KOPT-K1 (cell line): ENCODE results near the gene MLLT11.

ENCODE experiments used
- H3K27ac ChIP-seq: fragments of 200-600 bp; sonication (generic); 2 replicates; pipeline ENCODE4 v1.5.1; 2016; ENCODE audit warnings: antibody characterized with exemption, mild to moderate bottlenecking, low read depth, low read length; ENCODE audit not compliant: poor library complexity, severe bottlenecking
- H3K36me3 ChIP-seq: fragments of 200-600 bp; sonication (generic); 2 replicates; pipeline ENCODE4 v1.5.1; 2017; ENCODE audit warnings: antibody characterized with exemption, mild to moderate bottlenecking, low read length, moderate library complexity; ENCODE audit not compliant: insufficient read depth
- H3K9me3 ChIP-seq: fragments of 200-600 bp; sonication (generic); 2 replicates; pipeline ENCODE4 v1.5.1; 2017; ENCODE audit warnings: antibody characterized with exemption, low read length, mild to moderate bottlenecking; ENCODE audit not compliant: insufficient read depth, poor library complexity, severe bottlenecking

The MLLT11 gene, protein sequence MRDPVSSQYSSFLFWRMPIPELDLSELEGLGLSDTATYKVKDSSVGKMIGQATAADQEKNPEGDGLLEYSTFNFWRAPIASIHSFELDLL

DNA sequence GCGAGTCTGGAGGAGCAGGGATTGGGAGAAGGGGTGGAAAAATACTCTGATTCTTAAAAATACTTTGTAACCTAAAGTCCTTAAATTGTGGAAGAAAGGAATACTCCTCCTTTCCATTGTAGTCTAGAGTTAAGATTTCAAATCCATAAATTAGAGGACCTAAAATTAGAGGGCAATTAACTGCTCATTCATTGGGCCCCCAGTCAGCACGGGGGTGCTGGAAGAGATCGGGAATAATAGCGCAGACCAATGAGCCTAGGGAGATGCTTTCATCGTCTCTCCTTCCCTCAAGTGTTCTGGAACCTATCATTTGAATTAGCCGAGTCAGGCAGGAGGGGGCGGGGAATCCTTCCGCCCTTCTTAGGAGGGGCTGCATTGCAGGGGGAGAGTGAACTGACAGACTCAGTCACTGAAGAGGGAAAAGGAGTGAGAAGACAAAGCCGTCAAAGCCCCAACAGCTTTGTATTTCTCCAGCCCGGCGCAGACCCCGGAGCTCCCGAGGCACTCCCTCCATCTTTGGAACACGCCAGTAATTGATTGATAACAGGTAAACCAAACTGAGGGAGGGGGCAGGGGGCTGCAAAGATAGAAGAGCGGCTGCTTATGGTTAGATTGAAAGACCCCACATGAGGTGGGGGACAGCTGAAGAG is at the start of gene MLLT11:
TSS of gene MLLT11 (plus strand) at position 391 of the 650 bp plus-strand sequence. CDS start 6,828 bp downstream, outside the sequence.
- Histone ChIP-seq H3K36me3 (peaks cover 10% of the 10 kb centered on the region), H3K9me3 (no peaks in the 10 kb centered on the region), H3K27ac (peak within 1 kb of the TSS; percentile 84)

DNA sequence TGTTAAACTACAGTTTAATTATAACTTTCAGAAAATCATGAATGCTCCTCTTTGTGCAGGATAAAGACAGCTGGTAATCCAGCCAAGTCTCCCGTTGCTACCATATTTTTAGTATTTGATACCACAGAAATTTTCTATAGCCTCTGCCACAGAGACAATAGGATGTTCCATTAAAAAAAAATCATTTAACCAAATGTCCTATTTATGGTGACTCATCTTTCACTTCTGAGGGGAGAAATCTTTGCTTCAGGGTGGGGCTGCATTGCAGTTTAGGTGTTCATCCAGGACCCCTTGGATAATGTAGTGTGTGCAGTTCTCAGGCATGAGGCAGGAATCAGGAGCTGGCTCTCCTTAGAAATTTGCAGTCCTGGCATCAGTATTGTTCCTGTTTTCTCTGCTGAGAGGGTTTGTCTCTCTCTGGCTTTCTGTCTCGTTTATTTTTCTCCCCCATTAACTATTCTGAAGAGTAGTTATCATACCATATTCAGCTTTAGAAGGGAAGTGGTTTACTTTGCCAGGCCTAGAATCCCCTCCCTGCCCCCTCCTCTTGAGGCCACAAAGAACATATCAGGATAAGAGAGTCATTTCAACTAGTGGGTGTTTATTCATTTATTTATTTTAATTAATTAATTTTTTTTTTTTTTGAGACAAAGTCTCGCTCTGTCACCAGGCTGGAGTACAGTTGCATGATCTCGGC is 48.9 kb upstream of the MLLT11 start:
- H3K36me3 ChIP-seq = 0 out of 2 replicates have a peak, but pooled peaks cover 3% of the 10 kb centered on the region
- H3K9me3 ChIP-seq = no peaks in the 10 kb centered on the region
- peak overlapping the region; percentile 11 for H3K27ac ChIP-seq

DNA sequence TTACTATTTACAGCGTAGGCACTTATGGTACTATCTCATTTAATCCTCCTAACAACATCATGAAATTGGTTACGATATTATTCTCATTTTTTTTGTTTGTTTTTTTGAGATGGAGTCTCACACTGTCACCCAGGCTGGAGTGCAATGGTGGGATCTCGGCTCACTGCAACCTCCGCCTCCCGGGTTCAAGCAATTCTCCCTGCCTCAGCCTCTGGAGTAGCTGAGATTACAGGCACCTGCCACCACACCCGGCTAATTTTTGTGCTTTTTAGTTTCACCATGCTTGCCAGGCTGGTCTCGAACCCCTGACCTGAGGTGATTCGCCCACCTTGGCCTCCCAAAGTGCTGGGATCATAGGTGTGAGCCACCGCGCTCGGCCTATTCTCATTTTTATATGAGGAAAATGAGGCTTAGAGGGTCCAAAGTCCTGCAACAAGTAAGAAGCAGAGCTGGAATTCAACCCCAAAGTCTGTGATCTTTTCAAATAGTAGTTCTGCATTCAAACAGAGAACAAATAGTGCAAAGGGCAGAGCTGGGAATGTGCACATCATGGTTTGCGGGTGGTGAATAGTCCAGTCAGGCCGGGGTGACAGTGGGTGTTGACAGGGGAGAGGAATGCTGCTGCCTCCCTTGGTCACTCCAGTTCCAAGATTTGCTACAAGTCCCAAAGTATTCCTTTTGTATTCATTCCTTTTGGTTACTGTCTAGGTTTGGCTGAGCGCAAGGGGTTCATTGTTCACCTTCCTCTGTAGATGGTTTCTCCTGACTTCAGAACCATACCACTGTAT is 47.3 kb upstream of the MLLT11 start:
- Histone ChIP-seq H3K9me3 (no peaks in the 10 kb centered on the region), H3K36me3 (peaks cover 3% of the 10 kb centered on the region; the same call in 1 of the 2 replicates), H3K27ac (no peak overlapping the region)

DNA sequence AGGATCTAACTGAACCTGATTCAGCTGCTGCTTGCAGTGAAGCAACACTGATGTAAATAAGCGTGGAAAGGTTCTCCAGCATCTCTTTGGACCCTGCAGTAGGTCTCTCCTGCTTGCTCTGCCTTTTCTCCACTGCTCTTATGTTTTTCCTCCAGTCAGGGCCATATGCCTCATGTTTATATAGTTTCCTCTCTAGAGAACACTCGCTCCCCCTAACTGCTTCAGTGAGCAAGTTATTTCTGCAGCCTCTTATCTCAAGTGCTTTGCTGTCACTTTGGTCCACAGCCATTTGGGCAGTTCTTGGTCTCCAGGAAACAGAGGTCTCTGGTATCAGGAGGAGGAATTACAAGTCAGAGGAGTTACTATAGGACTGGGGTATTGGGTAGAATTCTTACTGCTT is 46.7 kb upstream of the MLLT11 start:
- Histone ChIP-seq H3K27ac (no peak overlapping the region), H3K36me3 (peaks cover 10% of the 10 kb centered on the region; the same call in 1 of the 2 replicates), H3K9me3 (no peaks in the 10 kb centered on the region)

DNA sequence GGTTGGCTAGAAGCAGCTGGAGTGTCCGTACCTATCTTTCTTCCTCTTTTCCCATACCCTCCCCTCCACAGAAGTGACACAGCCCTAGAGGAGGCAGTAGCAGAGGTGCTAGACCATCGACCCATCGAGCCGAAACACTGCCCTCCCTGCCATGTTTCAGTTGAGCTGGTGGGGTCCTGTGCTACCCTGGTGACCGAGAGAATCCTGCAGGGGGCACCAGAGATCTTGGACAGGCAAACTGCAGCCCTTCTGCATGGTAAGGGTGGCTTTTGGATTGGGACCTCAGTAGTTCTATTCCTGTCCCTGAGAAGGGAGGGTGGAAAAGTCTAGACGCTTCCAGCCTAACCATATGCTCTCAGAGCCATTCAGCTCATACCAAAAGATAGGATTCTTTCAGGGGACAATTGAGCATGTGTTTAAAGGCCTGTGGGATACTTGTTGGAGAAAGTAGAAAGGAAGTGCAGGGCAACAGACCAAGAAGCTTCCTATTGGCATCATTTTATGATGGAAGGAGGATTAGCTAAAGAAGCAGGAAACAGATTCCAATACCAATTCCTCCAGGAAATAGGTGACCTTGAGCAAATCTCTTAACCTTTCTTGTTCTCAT is 35.6 kb upstream of the MLLT11 start:
- no peak overlapping the region for H3K27ac ChIP-seq
- H3K9me3 ChIP-seq = no peaks in the 10 kb centered on the region
- H3K36me3 ChIP-seq = peaks cover 50% of the 10 kb centered on the region

DNA sequence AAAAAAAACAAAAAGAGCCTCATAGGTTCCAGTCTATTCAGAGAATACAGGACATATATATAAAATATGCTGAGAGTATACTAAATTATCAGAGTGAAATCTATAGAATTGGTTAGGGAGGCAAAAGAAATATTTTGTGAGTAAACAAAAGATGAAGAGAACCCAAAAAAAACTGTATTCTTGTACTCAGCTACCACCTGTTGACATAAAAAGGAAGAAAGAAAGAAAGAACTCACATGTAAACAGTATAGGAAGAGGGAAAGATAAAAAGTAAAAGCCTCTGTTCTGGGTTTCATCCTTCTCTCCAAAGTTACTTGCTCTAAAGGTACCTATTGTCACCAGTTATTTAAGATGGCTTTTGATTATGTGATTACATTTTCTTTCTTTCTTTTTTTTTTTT is 33.7 kb upstream of the MLLT11 start:
- H3K36me3 ChIP-seq = peaks cover 68% of the 10 kb centered on the region
- no peak overlapping the region for H3K27ac ChIP-seq
- H3K9me3 ChIP-seq = no peaks in the 10 kb centered on the region

DNA sequence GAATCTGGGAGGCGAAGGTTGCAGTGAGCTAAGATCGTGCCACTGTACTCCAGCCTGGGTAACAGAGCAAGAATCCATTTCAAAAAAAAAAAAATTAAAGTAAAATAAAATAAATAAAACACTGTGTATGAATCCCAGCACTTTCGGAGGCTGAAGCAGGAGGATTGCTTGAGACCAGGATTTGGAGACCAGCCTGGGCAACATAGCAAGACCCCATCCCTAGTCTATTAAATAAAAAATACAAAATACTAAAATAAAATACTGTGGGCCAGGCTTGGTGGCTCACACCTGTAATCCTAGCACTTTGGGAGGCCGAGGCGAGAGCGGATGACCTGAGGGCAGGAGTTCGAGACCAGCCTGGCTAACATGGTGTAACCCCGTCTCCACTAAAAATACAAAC is 28.0 kb upstream of the MLLT11 start:
- peaks cover 63% of the 10 kb centered on the region for H3K36me3 ChIP-seq

DNA sequence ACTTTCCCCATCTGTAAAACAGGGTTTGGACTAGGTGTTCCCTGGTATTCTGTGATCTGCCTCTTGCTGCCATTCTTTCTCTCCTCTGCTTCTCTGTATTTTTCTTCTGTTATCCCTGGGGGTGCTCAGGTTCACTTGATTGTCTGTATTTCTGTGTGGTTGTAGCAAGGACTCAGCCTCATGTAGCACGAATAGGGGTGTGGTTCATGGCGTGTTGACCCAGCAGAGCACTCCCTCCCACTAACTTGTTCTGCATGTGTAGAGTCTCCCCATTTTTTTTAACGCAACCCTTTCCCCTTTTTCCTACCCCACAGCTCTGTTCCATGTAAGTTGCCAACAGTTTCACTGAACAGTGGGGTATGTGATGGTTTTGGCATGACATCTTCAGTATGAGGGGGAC is 25.0 kb upstream of the MLLT11 start:
- Histone ChIP-seq H3K27ac (no peak overlapping the region), H3K9me3 (no peaks in the 10 kb centered on the region), H3K36me3 (peaks cover 34% of the 10 kb centered on the region)

More for the DNA sequence above, 28.0 kb upstream of the MLLT11 start:
- no peak overlapping the region for H3K27ac ChIP-seq
- H3K9me3 ChIP-seq = no peaks in the 10 kb centered on the region

DNA sequence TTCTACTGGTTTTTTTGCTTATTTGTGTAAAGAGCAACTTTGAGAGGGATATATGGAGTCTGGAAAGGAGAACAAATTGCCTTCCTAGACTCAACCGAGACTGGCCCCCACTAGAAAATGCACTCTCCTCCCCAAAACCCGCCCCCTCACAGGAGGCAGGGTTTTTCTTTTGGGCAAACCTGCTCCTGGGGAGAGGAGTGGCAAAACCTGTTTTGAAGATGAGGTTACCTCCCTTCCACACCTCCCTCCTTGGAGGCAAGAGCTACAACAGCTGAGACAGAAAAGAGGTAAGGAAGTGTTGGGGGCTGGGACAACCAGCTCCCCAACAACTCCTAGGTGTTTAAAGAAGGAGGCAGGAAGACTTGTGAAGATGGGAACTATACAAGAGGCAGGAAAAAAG is 23.8 kb upstream of the MLLT11 start, which contains the start of gene BNIPL:
TSS of gene BNIPL (plus strand) at position 231 of the 400 bp plus-strand sequence. CDS start at position 371, 140 bp downstream.
- Histone ChIP-seq H3K36me3 (peaks cover 22% of the 10 kb centered on the region; the same call in 1 of the 2 replicates), H3K27ac (no peak within 1 kb of the TSS), H3K9me3 (no peaks in the 10 kb centered on the region)

DNA sequence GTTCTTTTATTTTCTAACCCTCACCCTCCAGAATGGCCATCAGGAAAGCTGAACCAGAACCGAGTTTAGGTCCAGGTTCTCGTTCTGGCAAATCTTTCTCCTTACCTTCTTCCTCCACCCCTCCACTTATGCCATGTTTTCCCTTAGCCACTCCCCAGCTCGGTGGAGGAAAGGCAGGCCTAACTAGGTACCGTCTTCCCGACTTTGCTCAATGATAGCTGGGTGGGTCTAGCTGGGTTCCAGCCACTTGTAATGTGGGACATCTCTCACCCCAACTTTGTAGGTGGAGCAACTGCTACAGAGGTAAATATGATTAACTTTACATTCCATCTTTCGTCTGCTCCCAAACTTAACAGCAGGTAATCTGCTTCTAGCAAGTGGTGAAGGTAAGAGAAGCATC is 23.2 kb upstream of the MLLT11 start:
- Histone ChIP-seq H3K36me3 (peaks cover 18% of the 10 kb centered on the region; the same call in 1 of the 2 replicates), H3K27ac (no peak overlapping the region), H3K9me3 (no peaks in the 10 kb centered on the region)

DNA sequence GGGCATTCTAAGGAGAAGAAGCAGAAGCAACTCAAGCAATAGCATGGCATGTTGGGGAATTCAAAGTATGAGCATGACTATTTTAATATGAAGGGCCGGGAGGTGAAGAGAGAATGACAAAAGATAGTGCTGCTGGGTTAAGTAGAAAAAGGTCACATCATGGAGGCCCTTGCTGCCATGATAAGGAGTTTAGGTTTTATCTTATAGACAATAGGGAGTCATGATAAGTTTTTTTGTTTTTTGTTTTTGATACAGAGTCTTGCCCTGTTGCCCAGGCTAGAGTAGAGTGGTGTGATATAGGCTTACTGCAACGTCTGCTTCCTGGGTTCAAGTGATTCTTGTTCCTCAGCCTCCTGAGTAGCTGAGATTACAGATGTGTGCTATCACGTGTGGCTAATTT is 20.7 kb upstream of the MLLT11 start:
- Histone ChIP-seq H3K36me3 (peaks cover 8% of the 10 kb centered on the region; the same call in 1 of the 2 replicates), H3K27ac (no peak overlapping the region), H3K9me3 (no peaks in the 10 kb centered on the region)

DNA sequence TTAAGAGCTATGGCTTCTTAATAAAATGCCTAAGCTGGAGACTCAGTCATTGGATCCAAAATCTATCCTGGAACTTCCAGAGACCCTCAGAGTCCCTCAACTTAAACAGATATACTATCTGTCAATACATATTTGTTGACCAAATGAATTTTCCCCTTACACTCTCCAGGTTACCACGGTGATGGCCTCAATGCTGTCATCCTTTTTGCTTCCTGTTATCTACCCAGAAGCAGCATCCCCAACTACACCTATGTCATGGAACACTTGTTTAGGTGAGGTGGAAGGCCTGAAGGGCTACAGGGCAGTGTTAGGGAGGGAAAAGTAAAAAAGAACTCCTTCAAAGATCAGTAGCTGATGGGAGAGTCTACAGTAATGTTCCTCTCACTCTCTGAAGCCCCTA is 17.0 kb upstream of the MLLT11 start:
- H3K36me3 ChIP-seq = no peaks in the 10 kb centered on the region
- no peaks in the 10 kb centered on the region for H3K9me3 ChIP-seq

DNA sequence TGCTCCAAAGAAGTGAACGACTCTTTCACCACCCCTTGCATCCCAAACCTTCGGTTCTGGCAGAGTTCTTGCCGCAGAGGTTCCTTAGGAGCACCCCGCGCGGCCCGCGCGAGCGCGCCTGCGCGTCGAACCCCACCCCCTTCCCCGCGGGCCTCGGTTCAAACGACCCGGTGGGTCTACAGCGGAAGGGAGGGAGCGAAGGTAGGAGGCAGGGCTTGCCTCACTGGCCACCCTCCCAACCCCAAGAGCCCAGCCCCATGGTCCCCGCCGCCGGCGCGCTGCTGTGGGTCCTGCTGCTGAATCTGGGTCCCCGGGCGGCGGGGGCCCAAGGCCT is 12.6 kb upstream of the MLLT11 start, which contains the start of gene C1orf56:
TSS of gene C1orf56 (plus strand) at position 161 of the 334 bp plus-strand sequence. CDS start at position 258, 97 bp downstream.
- H3K36me3 ChIP-seq = peaks cover 17% of the 10 kb centered on the region
- peak within 1 kb of the TSS; percentile 52 for H3K27ac ChIP-seq
- H3K9me3 ChIP-seq = no peaks in the 10 kb centered on the region

More for the DNA sequence above, 17.0 kb upstream of the MLLT11 start:
- H3K27ac ChIP-seq = no peak overlapping the region

DNA sequence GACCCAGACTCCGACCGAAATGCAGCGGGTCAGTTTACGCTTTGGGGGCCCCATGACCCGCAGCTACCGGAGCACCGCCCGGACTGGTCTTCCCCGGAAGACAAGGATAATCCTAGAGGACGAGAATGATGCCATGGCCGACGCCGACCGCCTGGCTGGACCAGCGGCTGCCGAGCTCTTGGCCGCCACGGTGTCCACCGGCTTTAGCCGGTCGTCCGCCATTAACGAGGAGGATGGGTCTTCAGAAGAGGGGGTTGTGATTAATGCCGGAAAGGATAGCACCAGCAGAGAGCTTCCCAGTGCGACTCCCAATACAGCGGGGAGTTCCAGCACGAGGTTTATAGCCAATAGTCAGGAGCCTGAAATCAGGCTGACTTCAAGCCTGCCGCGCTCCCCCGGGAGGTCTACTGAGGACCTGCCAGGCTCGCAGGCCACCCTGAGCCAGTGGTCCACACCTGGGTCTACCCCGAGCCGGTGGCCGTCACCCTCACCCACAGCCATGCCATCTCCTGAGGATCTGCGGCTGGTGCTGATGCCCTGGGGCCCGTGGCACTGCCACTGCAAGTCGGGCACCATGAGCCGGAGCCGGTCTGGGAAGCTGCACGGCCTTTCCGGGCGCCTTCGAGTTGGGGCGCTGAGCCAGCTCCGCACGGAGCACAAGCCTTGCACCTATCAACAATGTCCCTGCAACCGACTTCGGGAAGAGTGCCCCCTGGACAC is 12.1 kb upstream of the MLLT11 start:
- Histone ChIP-seq H3K9me3 (no peaks in the 10 kb centered on the region), H3K36me3 (peaks cover 22% of the 10 kb centered on the region), H3K27ac (peak overlapping the region; percentile 52)
